WI38 (cell line): ENCODE results near the gene DNASE1L3.
"Not testable (repeated sequence)": the region's sequence is repeated elsewhere in the genome, so short reads cannot be mapped to it uniquely, and the experiment has no call there.

Experiments used
- H3K4me3 ChIP-seq: 2 replicates; pipeline ENCODE4 v1.5.1; 2011; ENCODE audit warnings: low read depth, mild to moderate bottlenecking, control low read depth, low read length
- CTCF ChIP-seq: IDR thresholded peaks from 2 replicates; pipeline ENCODE4 v1.5.1; 2012; ENCODE audit warnings: low read depth, mild to moderate bottlenecking, control low read depth, low read length

DNASE1L3 gene

GRCh38 chr3:58250093-58250707, 39.4 kb upstream of the DNASE1L3 start:
- no peak for TF ChIP-seq CTCF
- H3K4me3 ChIP-seq: no peak overlapping the region

- TF ChIP-seq CTCF: no peak
- no peak overlapping the region for H3K4me3 ChIP-seq
These were observed 38.8 kb upstream of the DNASE1L3 start for GRCh38 chr3:58249358-58250092.

GRCh38 chr3:58246148-58247047, 35.6 kb upstream of the DNASE1L3 start:
- H3K4me3 ChIP-seq: no peak overlapping the region
- no peak for TF ChIP-seq CTCF

- H3K4me3 ChIP-seq: no peak overlapping the region
- no peak for TF ChIP-seq CTCF
These were observed 33.3 kb upstream of the DNASE1L3 start for GRCh38 chr3:58243976-58244585.

- not testable (repeated sequence) for H3K4me3 ChIP-seq
These were observed 32.1 kb upstream of the DNASE1L3 start for GRCh38 chr3:58242860-58243259.

GRCh38 chr3:58242340-58242739, 31.6 kb upstream of the DNASE1L3 start:
- no peak overlapping the region for H3K4me3 ChIP-seq
- no peak for TF ChIP-seq CTCF

GRCh38 chr3:58241306-58242044, 30.7 kb upstream of the DNASE1L3 start:
- no peak overlapping the region for H3K4me3 ChIP-seq
- no peak for TF ChIP-seq CTCF
